Adrenal gland (tissue), 12 donors: ENCODE measurements around the gene CA11. TPM values are rescaled to one million over a fixed set of nuclear protein-coding genes. Genes with fewer than 3 reads are reported as not detected.

Experiments
- DNase-seq, 7 donors: peaks; one replicate each; pipeline ENCODE4 v3.0.0-alpha.2; 2019 to 2020
- H3K27ac ChIP-seq, 5 donors: fragments of 200-600 bp; sonication (generic) in 4 of 5; 1 replicate in 3 of 5; 2 replicates in 2 of 5; pipeline versions ENCODE4 v1.5.1 to v1.8.0; 2016 to 2020; ENCODE audit warnings: mild to moderate bottlenecking in 1 of 5
- H3K27me3 ChIP-seq: fragments of 200-600 bp; 2 replicates; pipeline ENCODE4 v1.8.0; 2021
- H3K36me3 ChIP-seq, 2 donors: fragments of 200-600 bp; replicated peaks in 1 of 2; 1 replicate in 1 of 2; 2 replicates in 1 of 2; pipeline versions ENCODE4 v1.5.1 to v1.8.0; 2018 to 2022
- H3K4me1 ChIP-seq, 2 donors: fragments of 200-600 bp; replicated peaks in 1 of 2; 1 replicate in 1 of 2; 2 replicates in 1 of 2; pipeline versions ENCODE4 v1.5.1 to v1.8.0; 2018 to 2021
- H3K4me3 ChIP-seq, 4 donors: fragments of 200-600 bp; sonication (generic) in 3 of 4; one replicate each; pipeline ENCODE4 v1.5.1; 2016 to 2018
- H3K9me3 ChIP-seq, 3 donors: fragments of 200-600 bp; sonication (generic) in 1 of 3; replicated peaks in 1 of 3; 1 replicate in 2 of 3; 2 replicates in 1 of 3; pipeline versions ENCODE4 v1.5.1 to v1.8.0; 2016 to 2021
- POLR2A ChIP-seq, 2 donors: fragments of 450-650 bp; IDR thresholded peaks; one replicate each; pipeline ENCODE4 v1.6.1; 2017; ENCODE audit warnings: antibody characterized with exemption in 2 of 2, mild to moderate bottlenecking in 2 of 2, moderate library complexity in 1 of 2
- WGBS, 4 donors: extraction: QIAGEN DNeasy Blood & Tissue Kit in 2 of 4; methylation state at CpG; one replicate each; pipeline versions ENCODE4 v1.1.5 to v1.1.7; 2013 to 2017; 5-methylcytosine and 5-hydroxymethylcytosine counted together
- intact Hi-C, 2 donors: fragments of 100-400 bp; cut with DNase I; formaldehyde crosslinking; loops; one replicate each; pipeline versions ENCODE4 v1.14.1 to v1.15.0; 2022 to 2023
- polyA plus RNA-seq, 3 donors: library from polyadenylated mRNA; stranded (reverse); fragments of 200-250 nt in 2 of 3; fragments of 350-450 nt in 1 of 3; fragmentation: Illumina TruSeq in 1 of 3; extraction: RNeasy Lipid Tissue Mini Kit (QIAGEN cat#74804) in 1 of 3; gene quantifications; one replicate each; pipeline ENCODE4 v1.2.3, GENCODE V29; 2013 to 2014
- total RNA-seq, 9 donors: library from RNA; depleted of rRNA in 4 of 9; stranded (reverse); fragments of >200 nt in 4 of 9; fragments of 120-200 nt in 1 of 9; fragmentation: NEBNext Ultra II Directional in 1 of 9; extraction: Animal tissue kit (Norgen Biotek cat#: 25700) in 1 of 9; gene quantifications; one replicate each; pipeline versions ENCODE4 v1.1.0 to v1.2.4, GENCODE V29; 2013 to 2023
- TF ChIP-seq, protein P1 (sequence below), 6 experiments: fragments of 450-650 bp in 4 of 6; fragments of 200-600 bp in 2 of 6; sonication (generic) in 1 of 6; IDR thresholded peaks; 1 replicate in 5 of 6; 2 replicates in 1 of 6; pipeline versions ENCODE4 v1.5.1 to v1.8.0; 2016 to 2021; ENCODE audit warnings: antibody characterized with exemption in 6 of 6, mild to moderate bottlenecking in 2 of 6, moderate library complexity in 1 of 6
- donor health status: healthy with polysubstance abuse.
- donor health status: Bipolar disorder and iron deficiency.
- donor health status: DM: yes; HTN: yes; CAD: no.
- donor health status: DM: no; HTN: no; CAD: no.
- donor health status: DM: no; HTN: no; CAD: no.
- donor health status: DM: yes; HTN: yes; CAD: no.

Gene CA11
- total and polyA plus RNA-seq, 12 donors, result 6.0 to 125 (median 23.7) TPM

DNA sequence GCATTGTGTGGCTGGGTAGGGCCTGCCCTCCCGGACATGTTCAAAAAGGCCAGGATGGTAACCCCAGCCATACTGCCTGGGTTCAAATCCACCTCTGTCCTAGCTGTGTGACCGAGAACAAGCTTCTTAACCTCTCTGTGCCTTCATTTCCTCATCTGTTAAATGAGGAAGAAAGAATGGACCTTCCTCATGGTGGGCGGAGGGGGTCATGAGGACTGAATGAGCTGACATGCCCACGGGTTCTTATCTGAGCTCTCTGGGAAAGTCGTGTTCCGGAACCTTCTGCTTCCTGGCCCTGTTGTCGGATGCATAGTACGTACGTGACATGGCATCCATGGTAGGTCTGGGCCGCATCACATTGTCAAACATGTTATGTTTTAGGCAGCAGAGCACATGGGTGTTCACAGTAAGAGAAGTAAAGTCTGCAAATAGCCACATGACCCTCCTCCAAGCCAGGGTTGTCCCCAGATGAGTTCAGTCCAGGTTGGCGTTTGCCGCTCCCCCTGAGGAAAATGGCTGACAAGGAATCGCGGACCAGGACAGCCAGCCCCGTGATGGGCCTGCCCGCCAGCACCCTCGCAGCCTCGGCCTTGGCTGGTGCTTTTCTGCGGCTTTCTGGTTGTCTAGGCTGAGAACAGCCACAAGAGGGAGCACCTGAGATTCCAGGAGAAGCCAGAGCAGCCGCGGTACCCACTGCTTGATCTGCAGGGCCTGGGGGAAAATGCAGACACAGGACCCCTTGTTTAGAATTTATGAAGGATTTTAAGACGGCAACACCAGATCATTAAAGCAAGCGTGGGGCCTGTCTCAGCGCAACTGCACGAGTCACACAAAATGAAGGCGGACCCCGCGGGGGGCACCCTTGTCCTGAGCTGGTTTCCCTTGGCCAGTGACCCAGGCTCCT is 29.2 kb upstream of the CA11 start:
- Histone ChIP-seq H3K27ac (peak overlapping the region in 2 of 5 donors; percentile 59 to 62), H3K9me3 (no peaks in the 10 kb centered on the region), H3K4me3 (no peak overlapping the region), H3K36me3 (no peaks in the 10 kb centered on the region), H3K27me3 (no peaks in the 10 kb centered on the region), H3K4me1 (peaks cover 0 to 9% of the 10 kb centered on the region in 2 donors)
- intact Hi-C loops, result loop anchor here (10.0 kb wide), 3 partner anchors 60 to 170 kb away; no protein-coding TSS in a partner anchor
- WGBS, 4 donors, result 31 to 65% (median 49%) methylated on average over 8 to 28 of the region's 28 CpGs
- TF ChIP-seq, protein P1, sequence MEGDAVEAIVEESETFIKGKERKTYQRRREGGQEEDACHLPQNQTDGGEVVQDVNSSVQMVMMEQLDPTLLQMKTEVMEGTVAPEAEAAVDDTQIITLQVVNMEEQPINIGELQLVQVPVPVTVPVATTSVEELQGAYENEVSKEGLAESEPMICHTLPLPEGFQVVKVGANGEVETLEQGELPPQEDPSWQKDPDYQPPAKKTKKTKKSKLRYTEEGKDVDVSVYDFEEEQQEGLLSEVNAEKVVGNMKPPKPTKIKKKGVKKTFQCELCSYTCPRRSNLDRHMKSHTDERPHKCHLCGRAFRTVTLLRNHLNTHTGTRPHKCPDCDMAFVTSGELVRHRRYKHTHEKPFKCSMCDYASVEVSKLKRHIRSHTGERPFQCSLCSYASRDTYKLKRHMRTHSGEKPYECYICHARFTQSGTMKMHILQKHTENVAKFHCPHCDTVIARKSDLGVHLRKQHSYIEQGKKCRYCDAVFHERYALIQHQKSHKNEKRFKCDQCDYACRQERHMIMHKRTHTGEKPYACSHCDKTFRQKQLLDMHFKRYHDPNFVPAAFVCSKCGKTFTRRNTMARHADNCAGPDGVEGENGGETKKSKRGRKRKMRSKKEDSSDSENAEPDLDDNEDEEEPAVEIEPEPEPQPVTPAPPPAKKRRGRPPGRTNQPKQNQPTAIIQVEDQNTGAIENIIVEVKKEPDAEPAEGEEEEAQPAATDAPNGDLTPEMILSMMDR (IDR thresholded peaks at IDR 0.05), result peak; percentile 72 to 89 (median 88)
- TF ChIP-seq POLR2A (IDR thresholded peaks at IDR 0.05), result no peak
- peak; percentile 86 to 95 (median 91) for DNase-seq

DNA sequence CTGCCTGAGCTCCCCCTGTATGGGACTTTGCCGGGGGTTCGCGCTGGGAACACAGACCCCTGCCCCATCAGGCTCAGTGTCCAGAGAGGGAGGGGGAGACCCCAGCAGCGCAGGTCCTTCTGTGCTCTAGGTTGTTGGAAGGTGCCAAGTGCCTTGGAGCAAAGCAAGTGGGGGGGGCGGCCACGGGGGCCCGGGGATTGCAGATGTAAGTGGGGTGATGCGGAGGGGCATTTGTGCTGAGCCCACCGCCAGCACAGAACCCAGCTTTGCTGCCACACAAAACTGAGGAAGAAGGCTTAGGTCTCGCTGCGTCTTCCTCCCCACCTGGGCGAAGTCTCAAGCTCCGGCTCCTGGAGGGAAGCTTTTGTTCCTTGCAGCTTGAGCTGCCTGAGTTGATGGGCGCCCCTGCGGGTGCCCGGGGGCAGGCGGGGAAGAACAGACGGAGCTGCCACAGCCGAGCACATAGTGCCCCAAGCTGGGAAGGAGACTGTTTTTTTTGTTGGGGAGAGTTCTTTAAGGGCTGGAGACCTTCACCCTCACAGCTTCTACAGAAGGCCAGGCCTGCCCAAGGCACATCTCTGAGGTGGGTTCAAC is 28.3 kb upstream of the CA11 start:
- Histone ChIP-seq H3K36me3 (no peaks in the 10 kb centered on the region), H3K4me3 (no peak overlapping the region), H3K4me1 (peaks cover 0 to 9% of the 10 kb centered on the region in 2 donors), H3K9me3 (no peaks in the 10 kb centered on the region), H3K27me3 (no peaks in the 10 kb centered on the region), H3K27ac (no peak overlapping the region)
- WGBS, 4 donors, result 85 to 94% (median 91%) methylated on average over 9 to 19 of the region's 19 CpGs
- TF ChIP-seq, protein P1 (IDR thresholded peaks at IDR 0.05), result no peak
- TF ChIP-seq POLR2A (IDR thresholded peaks at IDR 0.05), result no peak
- intact Hi-C loops, result loop anchor here (10.0 kb wide), 3 partner anchors 60 to 170 kb away; no protein-coding TSS in a partner anchor
- no peak for DNase-seq

DNA sequence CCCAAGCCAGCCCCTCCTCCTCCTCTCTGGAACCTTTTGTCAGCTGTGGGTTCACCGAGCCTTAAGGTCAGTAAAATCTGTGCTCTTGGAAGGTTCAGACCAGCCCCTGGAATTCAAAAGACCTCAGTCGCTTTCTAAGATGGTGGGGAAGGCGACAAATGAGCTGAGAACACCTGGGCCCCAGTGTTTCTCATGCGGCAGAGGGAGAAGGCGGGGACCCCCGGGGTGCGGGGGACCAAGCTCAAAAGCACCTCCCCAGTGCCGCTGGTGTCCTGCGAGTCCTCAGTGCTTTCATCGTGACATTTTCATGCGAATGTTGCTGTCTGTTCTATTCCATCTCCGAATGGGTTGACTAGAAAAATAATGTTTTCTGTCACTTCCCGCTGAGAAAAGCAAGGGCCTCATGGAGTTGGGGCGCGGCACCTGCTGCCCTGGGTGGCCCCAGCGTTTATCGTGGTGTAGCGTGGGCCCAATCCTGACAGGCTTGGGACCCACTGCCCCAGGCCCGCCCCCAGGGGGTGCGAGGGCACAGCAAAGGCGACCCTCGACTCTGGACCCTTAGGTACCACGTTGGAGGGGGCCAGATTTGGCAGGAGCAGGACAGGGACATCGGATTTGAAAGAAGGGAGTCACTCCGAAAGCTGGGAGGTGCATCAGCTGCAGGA is 27.6 kb upstream of the CA11 start:
- H3K27me3 ChIP-seq, result no peaks in the 10 kb centered on the region
- no peak overlapping the region for H3K27ac ChIP-seq
- 81 to 83% (median 82%) methylated on average over 24 to 25 of the region's 25 CpGs for WGBS, 4 donors
- peaks cover 0 to 9% of the 10 kb centered on the region in 2 donors for H3K4me1 ChIP-seq
- H3K9me3 ChIP-seq, result no peaks in the 10 kb centered on the region
- H3K4me3 ChIP-seq, result no peak overlapping the region
- TF ChIP-seq POLR2A (IDR thresholded peaks at IDR 0.05), result no peak
- TF ChIP-seq, protein P1 (IDR thresholded peaks at IDR 0.05), result no peak
- no peak for DNase-seq
- no peaks in the 10 kb centered on the region for H3K36me3 ChIP-seq
- intact Hi-C loops, result loop anchor here (10.0 kb wide), 3 partner anchors 61 to 171 kb away; no protein-coding TSS in a partner anchor

DNA sequence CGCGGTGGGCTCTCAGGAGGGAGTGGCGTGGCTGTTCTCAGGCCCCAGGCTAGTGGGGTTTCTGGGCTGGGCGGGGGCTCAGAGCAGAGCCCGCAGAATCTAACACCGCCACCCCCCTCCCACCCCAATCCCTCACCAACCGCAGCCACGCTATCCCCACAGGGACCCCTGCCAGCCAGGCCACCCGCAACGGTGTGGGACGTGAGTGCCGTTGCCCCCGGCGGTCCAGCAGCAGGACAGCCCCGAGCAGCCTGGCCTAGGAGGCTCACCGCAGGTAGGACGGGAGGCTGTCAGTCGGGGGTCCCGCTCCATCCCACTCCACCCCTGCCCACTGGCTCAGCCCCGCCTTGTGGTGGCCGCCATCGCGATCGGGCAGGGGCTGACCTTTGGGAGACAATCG is 27.0 kb upstream of the CA11 start, which contains the start of gene NTN5:
Gene NTN5, minus strand, starts transcription at position 24 of the 400 bp plus-strand sequence. CDS start 2,031 bp downstream, outside the sequence.
- Histone ChIP-seq H3K27ac (no peak within 1 kb of the TSS), H3K4me1 (peaks cover 0 to 9% of the 10 kb centered on the region in 2 donors), H3K27me3 (no peaks in the 10 kb centered on the region), H3K4me3 (no peak within 1 kb of the TSS), H3K36me3 (no peaks in the 10 kb centered on the region), H3K9me3 (no peaks in the 10 kb centered on the region)
- DNase-seq, result no peak
- 78 to 97% (median 83%) methylated on average over 5 to 25 of the region's 25 CpGs for WGBS, 4 donors
- no peak for TF ChIP-seq POLR2A (IDR thresholded peaks at IDR 0.05)
- TF ChIP-seq, protein P1 (IDR thresholded peaks at IDR 0.05), result no peak
- intact Hi-C loops, result loop anchor here (10.0 kb wide), 3 partner anchors 62 to 172 kb away; no protein-coding TSS in a partner anchor
